Coronary artery (tissue), 2 donors: ENCODE measurements around the gene KRT78.
A peak's percentile ranks its signal among the peaks of the same experiment; 100 is the strongest.

Experiments
- DNase-seq: peaks from one replicate; pipeline ENCODE4 v3.0.0-alpha.2; 2017; ENCODE audit warnings: low spot score
- H3K27ac ChIP-seq, 2 donors: fragments of 200-600 bp; sonication (generic); one replicate each; pipeline ENCODE4 v1.5.1; 2016 to 2019
- H3K4me3 ChIP-seq: fragments of 200-600 bp; sonication (generic); 2 replicates; pipeline ENCODE4 v1.5.1; 2016; ENCODE audit warnings: mild to moderate bottlenecking, moderate library complexity
- TF ChIP-seq, protein P1 (sequence below): fragments of 200-600 bp; sonication (generic); IDR thresholded peaks from one replicate; pipeline ENCODE4 v1.5.1; 2019; ENCODE audit warnings: antibody characterized with exemption

The KRT78 gene, protein sequence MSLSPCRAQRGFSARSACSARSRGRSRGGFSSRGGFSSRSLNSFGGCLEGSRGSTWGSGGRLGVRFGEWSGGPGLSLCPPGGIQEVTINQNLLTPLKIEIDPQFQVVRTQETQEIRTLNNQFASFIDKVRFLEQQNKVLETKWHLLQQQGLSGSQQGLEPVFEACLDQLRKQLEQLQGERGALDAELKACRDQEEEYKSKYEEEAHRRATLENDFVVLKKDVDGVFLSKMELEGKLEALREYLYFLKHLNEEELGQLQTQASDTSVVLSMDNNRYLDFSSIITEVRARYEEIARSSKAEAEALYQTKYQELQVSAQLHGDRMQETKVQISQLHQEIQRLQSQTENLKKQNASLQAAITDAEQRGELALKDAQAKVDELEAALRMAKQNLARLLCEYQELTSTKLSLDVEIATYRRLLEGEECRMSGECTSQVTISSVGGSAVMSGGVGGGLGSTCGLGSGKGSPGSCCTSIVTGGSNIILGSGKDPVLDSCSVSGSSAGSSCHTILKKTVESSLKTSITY

DNA sequence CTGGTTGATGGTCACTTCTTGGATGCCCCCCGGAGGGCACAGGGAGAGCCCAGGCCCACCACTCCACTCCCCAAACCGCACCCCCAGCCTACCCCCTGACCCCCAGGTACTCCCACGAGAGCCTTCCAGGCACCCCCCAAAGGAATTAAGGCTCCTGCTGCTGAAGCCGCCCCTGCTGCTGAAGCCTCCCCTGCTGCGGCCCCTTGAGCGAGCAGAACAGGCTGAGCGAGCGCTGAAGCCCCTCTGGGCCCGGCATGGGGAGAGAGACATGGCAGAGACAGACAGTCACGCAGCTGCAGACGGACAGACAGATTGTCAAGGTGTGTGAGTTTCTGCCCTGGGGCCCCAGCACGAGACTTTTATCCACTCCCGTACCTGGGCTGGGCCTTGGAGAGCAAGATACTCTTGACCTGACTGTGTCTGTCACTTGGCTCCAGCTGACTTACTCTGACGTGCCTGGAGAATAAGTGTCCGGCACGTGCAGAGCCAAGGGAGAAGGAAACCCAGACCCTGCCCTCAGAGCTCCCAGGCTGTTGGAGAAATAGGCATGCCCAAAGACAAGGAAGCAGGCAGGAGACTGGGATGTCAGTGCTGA lies at the start of gene KRT78:
TSS of gene KRT78 (minus strand) at position 334 of the 595 bp plus-strand sequence. CDS start at position 270, 64 bp downstream.
- DNase-seq, result no peak
- no peak within 1 kb of the TSS for H3K27ac ChIP-seq
- TF ChIP-seq, protein P1, sequence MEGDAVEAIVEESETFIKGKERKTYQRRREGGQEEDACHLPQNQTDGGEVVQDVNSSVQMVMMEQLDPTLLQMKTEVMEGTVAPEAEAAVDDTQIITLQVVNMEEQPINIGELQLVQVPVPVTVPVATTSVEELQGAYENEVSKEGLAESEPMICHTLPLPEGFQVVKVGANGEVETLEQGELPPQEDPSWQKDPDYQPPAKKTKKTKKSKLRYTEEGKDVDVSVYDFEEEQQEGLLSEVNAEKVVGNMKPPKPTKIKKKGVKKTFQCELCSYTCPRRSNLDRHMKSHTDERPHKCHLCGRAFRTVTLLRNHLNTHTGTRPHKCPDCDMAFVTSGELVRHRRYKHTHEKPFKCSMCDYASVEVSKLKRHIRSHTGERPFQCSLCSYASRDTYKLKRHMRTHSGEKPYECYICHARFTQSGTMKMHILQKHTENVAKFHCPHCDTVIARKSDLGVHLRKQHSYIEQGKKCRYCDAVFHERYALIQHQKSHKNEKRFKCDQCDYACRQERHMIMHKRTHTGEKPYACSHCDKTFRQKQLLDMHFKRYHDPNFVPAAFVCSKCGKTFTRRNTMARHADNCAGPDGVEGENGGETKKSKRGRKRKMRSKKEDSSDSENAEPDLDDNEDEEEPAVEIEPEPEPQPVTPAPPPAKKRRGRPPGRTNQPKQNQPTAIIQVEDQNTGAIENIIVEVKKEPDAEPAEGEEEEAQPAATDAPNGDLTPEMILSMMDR, result no peak
- H3K4me3 ChIP-seq, result no peak within 1 kb of the TSS

DNA sequence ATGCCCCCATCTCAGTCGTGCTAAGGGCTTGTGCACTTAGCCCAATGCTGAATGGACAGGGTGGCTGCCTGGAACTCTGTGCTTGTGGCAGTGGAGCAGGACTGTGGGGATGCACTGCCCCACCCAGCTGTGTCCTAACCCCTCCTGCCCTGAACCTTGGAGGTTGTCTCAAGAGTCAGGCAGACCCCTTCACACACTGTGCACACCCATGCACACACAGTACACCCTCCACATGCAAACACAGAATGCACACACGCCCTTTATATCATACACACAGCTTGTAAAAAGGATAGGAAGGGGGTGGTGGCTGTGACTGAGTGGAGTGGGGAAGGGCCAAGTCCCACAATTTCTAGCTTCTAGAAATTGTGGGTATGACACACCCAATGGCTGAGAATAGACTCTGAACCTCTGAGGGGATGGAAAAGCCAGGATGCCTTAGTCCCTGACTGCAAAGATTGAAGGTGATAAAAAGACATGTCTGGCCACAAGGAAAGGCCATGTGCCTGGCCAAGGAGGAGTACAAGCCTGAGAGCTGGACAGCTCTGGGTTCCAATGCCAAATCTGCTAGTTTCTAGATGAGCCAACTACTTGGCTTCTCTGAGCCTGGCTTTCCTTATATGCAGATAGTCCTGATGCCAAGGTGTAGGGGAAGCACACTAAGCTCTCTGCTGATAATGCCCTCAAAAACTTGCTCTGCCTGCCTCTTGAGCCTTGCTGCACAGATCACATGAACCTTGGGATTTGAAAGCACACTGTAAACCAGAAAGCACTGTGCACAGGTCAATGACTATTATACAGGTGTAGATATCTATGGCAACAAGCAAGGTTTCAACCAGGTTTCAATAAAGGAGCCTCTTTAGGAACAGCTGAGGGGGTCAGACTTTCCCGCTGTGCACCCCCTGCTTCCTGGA lies 47.7 kb upstream of the KRT78 start:
- Histone ChIP-seq H3K4me3 (no peak overlapping the region), H3K27ac (peak overlapping the region in 1 of 2 donors; percentile 49)
- TF ChIP-seq, protein P1, result no peak
- DNase-seq, result no peak

DNA sequence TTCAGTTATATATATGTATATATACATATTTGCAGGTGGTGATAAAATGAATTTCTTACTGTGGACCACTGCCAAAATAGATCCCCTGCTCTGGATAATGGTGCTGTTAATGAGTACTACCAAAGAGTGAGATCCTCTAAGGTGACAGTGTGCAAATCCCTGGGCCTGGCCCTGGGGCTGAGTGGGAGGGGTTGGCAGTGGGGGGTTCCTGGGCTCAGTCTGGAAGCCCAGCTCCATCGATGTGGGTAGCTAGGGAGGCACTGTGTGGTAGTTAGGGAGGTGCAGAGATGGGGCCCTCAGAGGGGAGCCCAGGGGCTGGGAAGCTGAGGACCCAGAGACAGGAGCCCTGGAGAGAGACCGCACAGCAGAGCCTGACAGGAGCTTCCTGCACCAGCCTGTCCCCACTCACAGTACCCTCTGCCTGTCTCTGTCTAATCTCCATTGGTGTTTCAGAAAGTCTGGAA lies 47.0 kb upstream of the KRT78 start:
- DNase-seq, result no peak
- H3K27ac ChIP-seq, result peak overlapping the region in 1 of 2 donors; percentile 49
- no peak overlapping the region for H3K4me3 ChIP-seq
- TF ChIP-seq, protein P1, result no peak

DNA sequence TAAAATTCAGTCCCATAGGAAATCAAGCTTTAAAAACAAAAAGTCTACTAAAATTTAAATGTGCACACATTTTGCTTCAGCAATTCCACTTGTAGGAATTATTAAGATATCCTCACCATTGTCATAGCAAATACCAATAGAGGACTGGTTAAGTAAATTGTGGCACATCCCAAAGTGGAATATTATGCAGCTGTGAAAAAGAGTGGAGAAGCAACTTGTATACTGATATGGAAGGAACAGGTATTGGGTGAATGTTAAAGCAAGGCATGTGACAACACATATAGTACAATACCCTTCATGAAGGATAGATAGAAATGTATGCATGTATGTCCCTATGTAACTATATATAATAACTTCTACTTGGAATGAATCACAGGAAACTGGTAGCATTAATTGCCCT lies 44.2 kb upstream of the KRT78 start:
- H3K4me3 ChIP-seq, result no peak overlapping the region
- DNase-seq, result no peak
- no peak overlapping the region for H3K27ac ChIP-seq
- TF ChIP-seq, protein P1, result no peak

DNA sequence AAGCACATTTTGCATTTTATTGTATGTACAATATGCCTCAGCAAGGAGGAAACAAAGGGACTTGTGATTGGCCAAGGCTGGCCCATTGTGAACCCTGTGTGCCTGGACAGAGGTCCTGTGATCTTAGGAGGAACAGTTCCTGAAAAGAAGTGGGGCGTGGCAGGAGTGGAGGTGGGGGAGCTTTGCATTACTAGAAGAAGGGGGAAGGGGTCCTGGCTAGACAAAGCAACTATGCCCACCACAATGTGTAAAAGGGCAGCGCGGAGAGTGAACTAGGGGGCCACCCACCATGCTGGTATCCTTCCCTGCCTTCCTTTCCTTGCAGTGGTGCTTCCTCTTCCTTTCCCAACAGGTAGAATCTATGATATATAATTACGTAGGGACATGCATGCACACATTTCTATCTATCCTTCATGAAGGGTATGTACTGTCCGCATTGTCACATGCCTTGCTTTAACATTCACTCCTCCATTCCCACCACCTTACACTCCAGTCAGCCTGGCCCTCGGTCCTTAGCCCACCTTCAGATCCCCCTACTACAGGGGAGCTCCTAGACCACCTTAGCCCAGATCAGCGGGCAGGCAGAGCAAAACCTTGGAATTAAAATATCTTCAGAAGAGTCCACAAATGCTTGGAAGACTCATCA lies 43.5 kb upstream of the KRT78 start:
- H3K27ac ChIP-seq, result no peak overlapping the region
- no peak for DNase-seq
- no peak overlapping the region for H3K4me3 ChIP-seq
- TF ChIP-seq, protein P1, result no peak

DNA sequence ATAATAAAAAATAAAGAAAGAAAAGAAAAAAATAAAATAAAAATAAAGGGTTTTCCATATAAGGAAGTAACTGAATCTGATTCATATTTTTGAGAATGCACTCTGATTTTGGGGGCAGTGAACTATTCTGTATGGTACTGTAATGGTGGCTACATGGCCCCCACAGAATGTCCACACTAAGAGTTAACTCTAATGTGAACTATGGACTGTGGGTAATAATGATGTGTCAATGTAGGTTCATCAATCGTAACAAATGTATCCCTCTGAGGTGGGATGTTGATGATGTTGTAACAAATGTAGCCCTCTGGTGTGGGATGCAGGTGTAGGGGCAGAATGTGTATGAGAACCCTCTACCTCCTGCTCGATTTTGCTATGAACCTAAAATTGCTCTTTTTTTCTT lies 42.2 kb upstream of the KRT78 start:
- TF ChIP-seq, protein P1, result no peak
- no peak overlapping the region for H3K4me3 ChIP-seq
- DNase-seq, result no peak
- H3K27ac ChIP-seq, result no peak overlapping the region
